GM18870 (cell line): Measurements from ENCODE around the gene DESI1.
"Not testable (repeated sequence)": the region's sequence is repeated elsewhere in the genome, so short reads cannot be mapped to it uniquely, and the experiment has no call there.

Experiments used
- ATAC-seq: cut with Tn5 transposase; IDR thresholded peaks from one replicate; pipeline ENCODE4 v1.9.1; 2021; ENCODE audit warnings: moderate library complexity; ENCODE audit not compliant: unreplicated experiment

Gene DESI1

GRCh38 chr22:41561788-41562187 lies 59.1 kb downstream of the DESI1 start:
- ATAC-seq = no peak

- ATAC-seq = no peak
Measured at GRCh38 chr22:41561335-41561734, 59.5 kb downstream of the DESI1 start.

- no peak for ATAC-seq
Measured at GRCh38 chr22:41560095-41560471, 60.8 kb downstream of the DESI1 start.

GRCh38 chr22:41558241-41558630 lies 62.6 kb downstream of the DESI1 start:
- ATAC-seq = not testable (repeated sequence)

- no peak for ATAC-seq
Measured at GRCh38 chr22:41557401-41558240, 63.2 kb downstream of the DESI1 start.

- ATAC-seq = no peak
Measured at GRCh38 chr22:41556561-41556960, 64.3 kb downstream of the DESI1 start.

GRCh38 chr22:41555325-41555982 lies 65.4 kb downstream of the DESI1 start:
- ATAC-seq = no peak

GRCh38 chr22:41551877-41552582 lies 68.8 kb downstream of the DESI1 start:
- no peak for ATAC-seq

- no peak for ATAC-seq
Measured at GRCh38 chr22:41550952-41551491, 69.8 kb downstream of the DESI1 start.

- ATAC-seq = no peak
Measured at GRCh38 chr22:41548830-41549211, 72.0 kb downstream of the DESI1 start.
